NT2/D1 (cell line): Measurements from ENCODE around the gene FBXL7.

ENCODE experiments used
- DNase-seq: peaks from one replicate; pipeline ENCODE4 v3.0.0-alpha.2; 2011; ENCODE audit warnings: low read depth, low spot score
- H3K27me3 ChIP-seq: 2 replicates; pipeline ENCODE4 v1.6.0; 2011; ENCODE audit warnings: mild to moderate bottlenecking; ENCODE audit not compliant: insufficient read length, insufficient read depth
- H3K36me3 ChIP-seq: 2 replicates; pipeline ENCODE4 v1.6.1; 2011; ENCODE audit warnings: mild to moderate bottlenecking, low read length, mixed read lengths; ENCODE audit not compliant: insufficient read depth, insufficient read length
- H3K4me1 ChIP-seq: 2 replicates; pipeline ENCODE4 v1.5.1; 2011; ENCODE audit not compliant: insufficient read depth, insufficient read length
- H3K4me3 ChIP-seq: 2 replicates; pipeline ENCODE4 v1.5.1; 2011; ENCODE audit warnings: low read depth; ENCODE audit not compliant: insufficient read length
- H3K9ac ChIP-seq: 2 replicates; pipeline ENCODE4 v1.6.0; 2011; ENCODE audit warnings: low read depth; ENCODE audit not compliant: insufficient read length
- H3K9me3 ChIP-seq: 2 replicates; pipeline ENCODE4 v1.5.1; 2011; ENCODE audit warnings: mild to moderate bottlenecking, low read length; ENCODE audit not compliant: insufficient read depth
- SUZ12 ChIP-seq: IDR thresholded peaks from 2 replicates; pipeline ENCODE4 v1.6.1; 2011; ENCODE audit not compliant: insufficient read length, insufficient read depth; ENCODE audit errors: extremely low read depth
- YY1 ChIP-seq: IDR thresholded peaks from 2 replicates; pipeline ENCODE4 v1.6.1; 2011; ENCODE audit not compliant: insufficient read length, insufficient read depth
- ZNF274 ChIP-seq: IDR thresholded peaks from 2 replicates; pipeline ENCODE4 v1.6.1; 2011; ENCODE audit warnings: mild to moderate bottlenecking, low read depth, low read length

The FBXL7 gene

GRCh38 chr5:15683332-15683731 is 183.4 kb downstream of the FBXL7 start:
- H3K4me3 ChIP-seq, result no peak overlapping the region
- no peak overlapping the region for H3K9ac ChIP-seq
- H3K9me3 ChIP-seq, result no peaks in the 10 kb centered on the region
- H3K36me3 ChIP-seq, result no peaks in the 10 kb centered on the region
- H3K27me3 ChIP-seq, result no peaks in the 10 kb centered on the region
- DNase-seq, result no peak
- TF ChIP-seq YY1 (no peak), SUZ12 (no peak), ZNF274 (no peak)
- H3K4me1 ChIP-seq, result no peaks in the 10 kb centered on the region

DNA sequence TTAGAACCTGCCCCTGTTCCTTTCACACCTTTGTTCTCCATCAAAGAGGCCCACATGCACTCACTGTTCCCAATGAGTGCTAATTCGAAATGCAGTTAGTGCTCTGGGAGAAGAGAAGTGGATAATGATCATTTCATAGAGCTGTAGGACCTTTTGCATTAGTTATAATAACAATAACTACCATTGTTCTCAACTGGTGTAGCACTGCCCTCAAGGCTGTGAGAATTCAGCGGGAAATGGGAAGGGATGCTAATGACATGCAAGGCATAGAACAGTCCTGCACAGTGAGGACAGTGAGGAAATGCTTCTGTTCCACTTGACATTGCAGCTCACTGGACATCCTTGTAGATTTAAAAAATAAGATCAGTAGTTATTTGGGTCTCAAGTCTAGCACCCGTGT is 187.4 kb downstream of the FBXL7 start:
- no peak overlapping the region for H3K9ac ChIP-seq
- TF ChIP-seq YY1, result no peak
- TF ChIP-seq SUZ12, result no peak
- no peak for TF ChIP-seq ZNF274
- H3K36me3 ChIP-seq, result no peaks in the 10 kb centered on the region
- no peaks in the 10 kb centered on the region for H3K9me3 ChIP-seq
- no peak for DNase-seq
- no peaks in the 10 kb centered on the region for H3K27me3 ChIP-seq
- no peaks in the 10 kb centered on the region for H3K4me1 ChIP-seq
- no peak overlapping the region for H3K4me3 ChIP-seq

GRCh38 chr5:15689836-15690235 is 189.9 kb downstream of the FBXL7 start:
- H3K9me3 ChIP-seq, result no peaks in the 10 kb centered on the region
- H3K9ac ChIP-seq, result no peak overlapping the region
- no peaks in the 10 kb centered on the region for H3K36me3 ChIP-seq
- peaks cover 2% of the 10 kb centered on the region for H3K4me1 ChIP-seq
- no peak for DNase-seq
- TF ChIP-seq SUZ12 (no peak), ZNF274 (no peak), YY1 (no peak)
- H3K4me3 ChIP-seq, result no peak overlapping the region
- no peaks in the 10 kb centered on the region for H3K27me3 ChIP-seq

GRCh38 chr5:15690611-15691010 is 190.6 kb downstream of the FBXL7 start:
- no peak for DNase-seq
- H3K4me3 ChIP-seq, result no peak overlapping the region
- no peaks in the 10 kb centered on the region for H3K36me3 ChIP-seq
- H3K9me3 ChIP-seq, result no peaks in the 10 kb centered on the region
- no peak overlapping the region for H3K9ac ChIP-seq
- H3K27me3 ChIP-seq, result no peaks in the 10 kb centered on the region
- TF ChIP-seq ZNF274, result no peak
- no peak for TF ChIP-seq SUZ12
- TF ChIP-seq YY1, result no peak
- peaks cover 2% of the 10 kb centered on the region for H3K4me1 ChIP-seq

- DNase-seq, result no peak
- peaks cover 2% of the 10 kb centered on the region for H3K4me1 ChIP-seq
- H3K4me3 ChIP-seq, result no peak overlapping the region
- H3K36me3 ChIP-seq, result no peaks in the 10 kb centered on the region
- TF ChIP-seq YY1, result no peak
- no peaks in the 10 kb centered on the region for H3K27me3 ChIP-seq
- no peaks in the 10 kb centered on the region for H3K9me3 ChIP-seq
- no peak overlapping the region for H3K9ac ChIP-seq
These were observed 191.5 kb downstream of the FBXL7 start for GRCh38 chr5:15691521-15691920.

- Histone ChIP-seq H3K4me3 (no peak overlapping the region), H3K9ac (no peak overlapping the region), H3K4me1 (peaks cover 2% of the 10 kb centered on the region), H3K27me3 (no peaks in the 10 kb centered on the region), H3K9me3 (no peaks in the 10 kb centered on the region), H3K36me3 (no peaks in the 10 kb centered on the region)
- TF ChIP-seq YY1 (no peak), ZNF274 (no peak), SUZ12 (no peak)
- no peak for DNase-seq
These were observed 192.9 kb downstream of the FBXL7 start for GRCh38 chr5:15692706-15693381.

GRCh38 chr5:15693382-15693728 is 193.4 kb downstream of the FBXL7 start:
- DNase-seq, result no peak
- H3K9ac ChIP-seq, result no peak overlapping the region
- TF ChIP-seq SUZ12 (no peak), ZNF274 (no peak), YY1 (no peak)
- no peaks in the 10 kb centered on the region for H3K36me3 ChIP-seq
- peaks cover 2% of the 10 kb centered on the region for H3K4me1 ChIP-seq
- no peaks in the 10 kb centered on the region for H3K9me3 ChIP-seq
- H3K27me3 ChIP-seq, result no peaks in the 10 kb centered on the region
- H3K4me3 ChIP-seq, result no peak overlapping the region

- H3K36me3 ChIP-seq, result no peaks in the 10 kb centered on the region
- H3K9ac ChIP-seq, result no peak overlapping the region
- TF ChIP-seq ZNF274, result no peak
- TF ChIP-seq YY1, result no peak
- TF ChIP-seq SUZ12, result no peak
- H3K27me3 ChIP-seq, result no peaks in the 10 kb centered on the region
- no peak overlapping the region for H3K4me3 ChIP-seq
- H3K4me1 ChIP-seq, result peaks cover 2% of the 10 kb centered on the region
- no peak for DNase-seq
- no peaks in the 10 kb centered on the region for H3K9me3 ChIP-seq
These were observed 194.0 kb downstream of the FBXL7 start for GRCh38 chr5:15693933-15694332.
